ENCODE measurements around the gene FUT9. TPM values are rescaled to one million over a fixed set of nuclear protein-coding genes. Genes with fewer than 3 reads are reported as not detected.

FUT9 gene
- total RNA-seq, 2 experiments from 2014 or later, result not detected

- no peaks in the 10 kb centered on the region for H4K20me1 ChIP-seq (ENCODE audit: insufficient read depth, low read length)
- no peak for TF ChIP-seq EZH2phosphoT487 (IDR thresholded peaks at IDR 0.05; ENCODE audit: borderline replicate concordance, low read depth, low read length)
- TF ChIP-seq CTCF (conservative IDR thresholded peaks at IDR 0.05; ENCODE audit: low read length), result no peak
- H3K4me1 ChIP-seq (ENCODE audit: insufficient read depth, low read length, poor library complexity, severe bottlenecking), result no peaks in the 10 kb centered on the region
- H3K79me2 ChIP-seq (ENCODE audit: insufficient read depth, low read depth, low read length), result no peaks in the 10 kb centered on the region
- POLR2A ChIA-PET, result no interaction called here
- CTCF ChIA-PET (ENCODE audit: unreplicated experiment), result no interaction called here
- H3K4me3 ChIP-seq (ENCODE audit: low read depth, low read length, poor library complexity, severe bottlenecking), result no peak overlapping the region
- no peaks in the 10 kb centered on the region for H3K36me3 ChIP-seq (ENCODE audit: insufficient read depth, low read length)
- intact Hi-C loops (cut with micrococcal nuclease; ENCODE audit: unreplicated experiment), result no loop called here
- no peak overlapping the region for H2AFZ ChIP-seq (ENCODE audit: low read length)
- no peak for DNase-seq (ENCODE audit: low spot score)
- H3K9me3 ChIP-seq (ENCODE audit: low read length), result no peaks in the 10 kb centered on the region
- H3K9me2 ChIP-seq (ENCODE audit: insufficient read depth, low read length), result no peaks in the 10 kb centered on the region
- no peak overlapping the region for H3K27ac ChIP-seq (ENCODE audit: low read depth, low read length, poor library complexity, severe bottlenecking)
- no TSS peak for BruUV-seq (replicated peaks)
- no peak overlapping the region for H3K4me2 ChIP-seq (ENCODE audit: low read length)
These were observed 58.2 kb downstream of the FUT9 start for GRCh38 chr6:96074006-96074405.

- no peak overlapping the region for H2AFZ ChIP-seq (ENCODE audit: low read length)
- no peak overlapping the region for H3K27ac ChIP-seq (ENCODE audit: low read depth, low read length, poor library complexity, severe bottlenecking)
- intact Hi-C loops (cut with micrococcal nuclease; ENCODE audit: unreplicated experiment), result no loop called here
- no TSS peak for BruUV-seq (replicated peaks)
- H3K4me1 ChIP-seq (ENCODE audit: insufficient read depth, low read length, poor library complexity, severe bottlenecking), result no peaks in the 10 kb centered on the region
- H3K79me2 ChIP-seq (ENCODE audit: insufficient read depth, low read depth, low read length), result no peaks in the 10 kb centered on the region
- DNase-seq (ENCODE audit: low spot score), result no peak
- no peaks in the 10 kb centered on the region for H4K20me1 ChIP-seq (ENCODE audit: insufficient read depth, low read length)
- H3K9me3 ChIP-seq (ENCODE audit: low read length), result no peaks in the 10 kb centered on the region
- H3K4me2 ChIP-seq (ENCODE audit: low read length), result no peak overlapping the region
- H3K36me3 ChIP-seq (ENCODE audit: insufficient read depth, low read length), result no peaks in the 10 kb centered on the region
- ChIA-PET CTCF (ENCODE audit: unreplicated experiment) (no interaction called here), POLR2A (interaction anchor here (0.7 kb wide), 1 partner anchor 16 kb away, joined by 3 read pairs; no protein-coding TSS in a partner anchor)
- TF ChIP-seq CTCF (conservative IDR thresholded peaks at IDR 0.05; ENCODE audit: low read length), result no peak
- no peak for TF ChIP-seq EZH2phosphoT487 (IDR thresholded peaks at IDR 0.05; ENCODE audit: borderline replicate concordance, low read depth, low read length)
- H3K9me2 ChIP-seq (ENCODE audit: insufficient read depth, low read length), result no peaks in the 10 kb centered on the region
- H3K4me3 ChIP-seq (ENCODE audit: low read depth, low read length, poor library complexity, severe bottlenecking), result no peak overlapping the region
These were observed 60.1 kb downstream of the FUT9 start for GRCh38 chr6:96075826-96076225.

- Histone ChIP-seq H3K4me1 (ENCODE audit: insufficient read depth, low read length, poor library complexity, severe bottlenecking) (no peaks in the 10 kb centered on the region), H3K79me2 (ENCODE audit: insufficient read depth, low read depth, low read length) (no peaks in the 10 kb centered on the region), H3K4me2 (ENCODE audit: low read length) (no peak overlapping the region), H3K9me3 (ENCODE audit: low read length) (no peaks in the 10 kb centered on the region), H3K4me3 (ENCODE audit: low read depth, low read length, poor library complexity, severe bottlenecking) (no peak overlapping the region), H4K20me1 (ENCODE audit: insufficient read depth, low read length) (no peaks in the 10 kb centered on the region), H3K36me3 (ENCODE audit: insufficient read depth, low read length) (no peaks in the 10 kb centered on the region), H3K27ac (ENCODE audit: low read depth, low read length, poor library complexity, severe bottlenecking) (no peak overlapping the region), H3K9me2 (ENCODE audit: insufficient read depth, low read length) (no peaks in the 10 kb centered on the region), H2AFZ (ENCODE audit: low read length) (no peak overlapping the region)
- BruUV-seq (replicated peaks), result no TSS peak
- ChIA-PET CTCF (ENCODE audit: unreplicated experiment) (no interaction called here), POLR2A (no interaction called here)
- intact Hi-C loops (cut with micrococcal nuclease; ENCODE audit: unreplicated experiment), result no loop called here
- TF ChIP-seq CTCF (conservative IDR thresholded peaks at IDR 0.05; ENCODE audit: low read length) (no peak), EZH2phosphoT487 (IDR thresholded peaks at IDR 0.05; ENCODE audit: borderline replicate concordance, low read depth, low read length) (no peak)
- no peak for DNase-seq (ENCODE audit: low spot score)
These were observed 71.0 kb downstream of the FUT9 start for GRCh38 chr6:96086745-96087144.
